ENCODE results near the gene HMGA1.
"Not testable (repeated sequence)": the region's sequence is repeated elsewhere in the genome, so short reads cannot be mapped to it uniquely, and the experiment has no call there.

DNA sequence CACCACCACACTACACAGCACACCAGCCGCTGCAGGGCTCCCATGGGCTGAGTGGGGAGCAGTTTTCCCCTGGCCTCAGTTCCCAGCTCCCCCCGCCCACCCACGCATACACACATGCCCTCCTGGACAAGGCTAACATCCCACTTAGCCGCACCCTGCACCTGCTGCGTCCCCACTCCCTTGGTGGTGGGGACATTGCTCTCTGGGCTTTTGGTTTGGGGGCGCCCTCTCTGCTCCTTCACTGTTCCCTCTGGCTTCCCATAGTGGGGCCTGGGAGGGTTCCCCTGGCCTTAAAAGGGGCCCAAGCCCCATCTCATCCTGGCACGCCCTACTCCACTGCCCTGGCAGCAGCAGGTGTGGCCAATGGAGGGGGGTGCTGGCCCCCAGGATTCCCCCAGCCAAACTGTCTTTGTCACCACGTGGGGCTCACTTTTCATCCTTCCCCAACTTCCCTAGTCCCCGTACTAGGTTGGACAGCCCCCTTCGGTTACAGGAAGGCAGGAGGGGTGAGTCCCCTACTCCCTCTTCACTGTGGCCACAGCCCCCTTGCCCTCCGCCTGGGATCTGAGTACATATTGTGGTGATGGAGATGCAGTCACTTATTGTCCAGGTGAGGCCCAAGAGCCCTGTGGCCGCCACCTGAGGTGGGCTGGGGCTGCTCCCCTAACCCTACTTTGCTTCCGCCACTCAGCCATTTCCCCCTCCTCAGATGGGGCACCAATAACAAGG is 8.5 kb downstream of the HMGA1 start:
- TF ChIP-seq, protein P1, sequence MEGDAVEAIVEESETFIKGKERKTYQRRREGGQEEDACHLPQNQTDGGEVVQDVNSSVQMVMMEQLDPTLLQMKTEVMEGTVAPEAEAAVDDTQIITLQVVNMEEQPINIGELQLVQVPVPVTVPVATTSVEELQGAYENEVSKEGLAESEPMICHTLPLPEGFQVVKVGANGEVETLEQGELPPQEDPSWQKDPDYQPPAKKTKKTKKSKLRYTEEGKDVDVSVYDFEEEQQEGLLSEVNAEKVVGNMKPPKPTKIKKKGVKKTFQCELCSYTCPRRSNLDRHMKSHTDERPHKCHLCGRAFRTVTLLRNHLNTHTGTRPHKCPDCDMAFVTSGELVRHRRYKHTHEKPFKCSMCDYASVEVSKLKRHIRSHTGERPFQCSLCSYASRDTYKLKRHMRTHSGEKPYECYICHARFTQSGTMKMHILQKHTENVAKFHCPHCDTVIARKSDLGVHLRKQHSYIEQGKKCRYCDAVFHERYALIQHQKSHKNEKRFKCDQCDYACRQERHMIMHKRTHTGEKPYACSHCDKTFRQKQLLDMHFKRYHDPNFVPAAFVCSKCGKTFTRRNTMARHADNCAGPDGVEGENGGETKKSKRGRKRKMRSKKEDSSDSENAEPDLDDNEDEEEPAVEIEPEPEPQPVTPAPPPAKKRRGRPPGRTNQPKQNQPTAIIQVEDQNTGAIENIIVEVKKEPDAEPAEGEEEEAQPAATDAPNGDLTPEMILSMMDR (IDR thresholded peaks at IDR 0.05), result not testable (repeated sequence)
- TF ChIP-seq, protein P2, sequence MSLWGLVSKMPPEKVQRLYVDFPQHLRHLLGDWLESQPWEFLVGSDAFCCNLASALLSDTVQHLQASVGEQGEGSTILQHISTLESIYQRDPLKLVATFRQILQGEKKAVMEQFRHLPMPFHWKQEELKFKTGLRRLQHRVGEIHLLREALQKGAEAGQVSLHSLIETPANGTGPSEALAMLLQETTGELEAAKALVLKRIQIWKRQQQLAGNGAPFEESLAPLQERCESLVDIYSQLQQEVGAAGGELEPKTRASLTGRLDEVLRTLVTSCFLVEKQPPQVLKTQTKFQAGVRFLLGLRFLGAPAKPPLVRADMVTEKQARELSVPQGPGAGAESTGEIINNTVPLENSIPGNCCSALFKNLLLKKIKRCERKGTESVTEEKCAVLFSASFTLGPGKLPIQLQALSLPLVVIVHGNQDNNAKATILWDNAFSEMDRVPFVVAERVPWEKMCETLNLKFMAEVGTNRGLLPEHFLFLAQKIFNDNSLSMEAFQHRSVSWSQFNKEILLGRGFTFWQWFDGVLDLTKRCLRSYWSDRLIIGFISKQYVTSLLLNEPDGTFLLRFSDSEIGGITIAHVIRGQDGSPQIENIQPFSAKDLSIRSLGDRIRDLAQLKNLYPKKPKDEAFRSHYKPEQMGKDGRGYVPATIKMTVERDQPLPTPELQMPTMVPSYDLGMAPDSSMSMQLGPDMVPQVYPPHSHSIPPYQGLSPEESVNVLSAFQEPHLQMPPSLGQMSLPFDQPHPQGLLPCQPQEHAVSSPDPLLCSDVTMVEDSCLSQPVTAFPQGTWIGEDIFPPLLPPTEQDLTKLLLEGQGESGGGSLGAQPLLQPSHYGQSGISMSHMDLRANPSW (CRISPR knock-in tag; conservative IDR thresholded peaks at IDR 0.05; ENCODE audit: low read depth), result not testable (repeated sequence)
- TF ChIP-seq, protein P3, sequence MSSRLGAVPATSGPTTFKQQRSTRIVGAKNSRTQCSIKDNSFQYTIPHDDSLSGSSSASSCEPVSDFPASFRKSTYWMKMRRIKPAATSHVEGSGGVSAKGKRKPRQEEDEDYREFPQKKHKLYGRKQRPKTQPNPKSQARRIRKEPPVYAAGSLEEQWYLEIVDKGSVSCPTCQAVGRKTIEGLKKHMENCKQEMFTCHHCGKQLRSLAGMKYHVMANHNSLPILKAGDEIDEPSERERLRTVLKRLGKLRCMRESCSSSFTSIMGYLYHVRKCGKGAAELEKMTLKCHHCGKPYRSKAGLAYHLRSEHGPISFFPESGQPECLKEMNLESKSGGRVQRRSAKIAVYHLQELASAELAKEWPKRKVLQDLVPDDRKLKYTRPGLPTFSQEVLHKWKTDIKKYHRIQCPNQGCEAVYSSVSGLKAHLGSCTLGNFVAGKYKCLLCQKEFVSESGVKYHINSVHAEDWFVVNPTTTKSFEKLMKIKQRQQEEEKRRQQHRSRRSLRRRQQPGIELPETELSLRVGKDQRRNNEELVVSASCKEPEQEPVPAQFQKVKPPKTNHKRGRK (CRISPR knock-in tag; IDR thresholded peaks at IDR 0.05; ENCODE audit: borderline replicate concordance), result not testable (repeated sequence)
- not testable (repeated sequence) for TF ChIP-seq TEAD4 (CRISPR knock-in tag; IDR thresholded peaks at IDR 0.05); ZNF232 (CRISPR knock-in tag; IDR thresholded peaks at IDR 0.05); TCF7 (CRISPR knock-in tag; IDR thresholded peaks at IDR 0.05; ENCODE audit: low read depth)
- TF ChIP-seq, protein P4, sequence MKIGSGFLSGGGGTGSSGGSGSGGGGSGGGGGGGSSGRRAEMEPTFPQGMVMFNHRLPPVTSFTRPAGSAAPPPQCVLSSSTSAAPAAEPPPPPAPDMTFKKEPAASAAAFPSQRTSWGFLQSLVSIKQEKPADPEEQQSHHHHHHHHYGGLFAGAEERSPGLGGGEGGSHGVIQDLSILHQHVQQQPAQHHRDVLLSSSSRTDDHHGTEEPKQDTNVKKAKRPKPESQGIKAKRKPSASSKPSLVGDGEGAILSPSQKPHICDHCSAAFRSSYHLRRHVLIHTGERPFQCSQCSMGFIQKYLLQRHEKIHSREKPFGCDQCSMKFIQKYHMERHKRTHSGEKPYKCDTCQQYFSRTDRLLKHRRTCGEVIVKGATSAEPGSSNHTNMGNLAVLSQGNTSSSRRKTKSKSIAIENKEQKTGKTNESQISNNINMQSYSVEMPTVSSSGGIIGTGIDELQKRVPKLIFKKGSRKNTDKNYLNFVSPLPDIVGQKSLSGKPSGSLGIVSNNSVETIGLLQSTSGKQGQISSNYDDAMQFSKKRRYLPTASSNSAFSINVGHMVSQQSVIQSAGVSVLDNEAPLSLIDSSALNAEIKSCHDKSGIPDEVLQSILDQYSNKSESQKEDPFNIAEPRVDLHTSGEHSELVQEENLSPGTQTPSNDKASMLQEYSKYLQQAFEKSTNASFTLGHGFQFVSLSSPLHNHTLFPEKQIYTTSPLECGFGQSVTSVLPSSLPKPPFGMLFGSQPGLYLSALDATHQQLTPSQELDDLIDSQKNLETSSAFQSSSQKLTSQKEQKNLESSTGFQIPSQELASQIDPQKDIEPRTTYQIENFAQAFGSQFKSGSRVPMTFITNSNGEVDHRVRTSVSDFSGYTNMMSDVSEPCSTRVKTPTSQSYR (CRISPR knock-in tag; IDR thresholded peaks at IDR 0.05), result not testable (repeated sequence)

Data from WTC11 (cell line).